GM13976 (cell line): ENCODE measurements around the gene KANSL1.

Experiments used
- DNase-seq: peaks from one replicate; pipeline ENCODE4 v3.0.0; 2012; ENCODE audit warnings: low spot score
- CTCF ChIP-seq: IDR thresholded peaks from 2 replicates; pipeline ENCODE4 v1.5.1; 2012; ENCODE audit warnings: borderline replicate concordance, mild to moderate bottlenecking; ENCODE audit not compliant: insufficient read depth; ENCODE audit errors: extremely low read depth, missing control alignments, control extremely low read depth
- in situ Hi-C: fragments of 300-500 bp; cut with MboI; formaldehyde crosslinking; loops from one replicate; pipeline ENCODE4 v1.12.0; 2022; ENCODE audit warnings: low sequenced_read_pairs, mixed read lengths, inconsistent platforms; ENCODE audit not compliant: unreplicated experiment

KANSL1 gene

GRCh38 chr17:46158323-46159296, 34.6 kb downstream of the KANSL1 start:
- no peak for DNase-seq
- in situ Hi-C loops, result no loop called here
- TF ChIP-seq CTCF, result no peak

- in situ Hi-C loops, result no loop called here
- DNase-seq, result no peak
- TF ChIP-seq CTCF, result no peak
These were observed 35.7 kb downstream of the KANSL1 start for GRCh38 chr17:46157443-46158062.

GRCh38 chr17:46154151-46154816, 38.9 kb downstream of the KANSL1 start:
- in situ Hi-C loops, result no loop called here
- DNase-seq, result no peak
- no peak for TF ChIP-seq CTCF

GRCh38 chr17:46152423-46152822, 40.8 kb downstream of the KANSL1 start:
- DNase-seq, result no peak
- no peak for TF ChIP-seq CTCF
- in situ Hi-C loops, result no loop called here

GRCh38 chr17:46151762-46152161, 41.5 kb downstream of the KANSL1 start:
- in situ Hi-C loops, result no loop called here
- DNase-seq, result no peak
- TF ChIP-seq CTCF, result no peak

- no peak for TF ChIP-seq CTCF
- in situ Hi-C loops, result no loop called here
- DNase-seq, result no peak
These were observed 42.8 kb downstream of the KANSL1 start for GRCh38 chr17:46150216-46150963.
